Sigmoid colon (tissue), 4 donors: ENCODE measurements around the gene TTLL11.

Experiments
- CTCF ChIP-seq, 4 experiments: fragments of 450-650 bp in 3 of 4; fragments of 200-600 bp in 1 of 4; IDR thresholded peaks; one replicate each; pipeline ENCODE4 v1.5.1; 2016 to 2019; ENCODE audit warnings: antibody characterized with exemption in 4 of 4, mild to moderate bottlenecking in 3 of 4, moderate library complexity in 2 of 4
- EP300 ChIP-seq, 4 donors: sonication (generic); formaldehyde crosslinking; IDR thresholded peaks; one replicate each; pipeline ENCODE4 v1.6.1; 2017; ENCODE audit warnings: antibody characterized with exemption in 4 of 4

- no peak for TF ChIP-seq CTCF (IDR thresholded peaks at IDR 0.05)
- TF ChIP-seq EP300 (IDR thresholded peaks at IDR 0.05) = no peak
These were observed 108.2 kb downstream of the TTLL11 start for GRCh38 chr9:121984726-121985402.
